NCI-H146 treated with DMSO at 0.1 percent for 48 hours (cell line): Measurements from ENCODE around the gene RNF213.

Source experiments
- DNase-seq: peaks from one replicate; lab custom pipeline; 2025; ENCODE audit not compliant: unreplicated experiment; lab: John Stamatoyannopoulos, UW

Gene RNF213

GRCh38 chr17:80365001-80365965, 104.6 kb downstream of the RNF213 start:
- no peak for DNase-seq

- DNase-seq = no peak
These were observed 105.3 kb downstream of the RNF213 start for GRCh38 chr17:80365983-80366382.

- no peak for DNase-seq
These were observed 106.9 kb downstream of the RNF213 start for GRCh38 chr17:80367503-80367902.

- no peak for DNase-seq
These were observed 110.5 kb downstream of the RNF213 start for GRCh38 chr17:80371196-80371595.

- DNase-seq = no peak
These were observed 111.8 kb downstream of the RNF213 start for GRCh38 chr17:80372456-80372855.

GRCh38 chr17:80372922-80373570, 112.4 kb downstream of the RNF213 start:
- no peak for DNase-seq

- DNase-seq = no peak
These were observed 113.5 kb downstream of the RNF213 start for GRCh38 chr17:80374039-80374731.

GRCh38 chr17:80374732-80375585, 114.3 kb downstream of the RNF213 start:
- DNase-seq = no peak

GRCh38 chr17:80376531-80376930, 115.9 kb downstream of the RNF213 start:
- no peak for DNase-seq

GRCh38 chr17:80377798-80378197, 117.1 kb downstream of the RNF213 start:
- DNase-seq = no peak

- no peak for DNase-seq
These were observed 118.7 kb downstream of the RNF213 start for GRCh38 chr17:80379348-80379747.

- DNase-seq = no peak
These were observed 119.4 kb downstream of the RNF213 start for GRCh38 chr17:80380068-80380467.

- no peak for DNase-seq
These were observed 119.9 kb downstream of the RNF213 start for GRCh38 chr17:80380555-80381002.

- no peak for DNase-seq
These were observed 120.8 kb downstream of the RNF213 start for GRCh38 chr17:80381416-80381923.

- DNase-seq = no peak
These were observed 121.8 kb downstream of the RNF213 start for GRCh38 chr17:80382446-80382845.

GRCh38 chr17:80382956-80383355, 122.3 kb downstream of the RNF213 start:
- DNase-seq = no peak

GRCh38 chr17:80384078-80384960, 123.7 kb downstream of the RNF213 start:
- DNase-seq = no peak

GRCh38 chr17:80385046-80385445, 124.4 kb downstream of the RNF213 start:
- DNase-seq = no peak

- no peak for DNase-seq
These were observed 125.7 kb downstream of the RNF213 start for GRCh38 chr17:80386341-80386740.
